Measurements from ENCODE around the gene MEF2A.

Gene MEF2A

DNA sequence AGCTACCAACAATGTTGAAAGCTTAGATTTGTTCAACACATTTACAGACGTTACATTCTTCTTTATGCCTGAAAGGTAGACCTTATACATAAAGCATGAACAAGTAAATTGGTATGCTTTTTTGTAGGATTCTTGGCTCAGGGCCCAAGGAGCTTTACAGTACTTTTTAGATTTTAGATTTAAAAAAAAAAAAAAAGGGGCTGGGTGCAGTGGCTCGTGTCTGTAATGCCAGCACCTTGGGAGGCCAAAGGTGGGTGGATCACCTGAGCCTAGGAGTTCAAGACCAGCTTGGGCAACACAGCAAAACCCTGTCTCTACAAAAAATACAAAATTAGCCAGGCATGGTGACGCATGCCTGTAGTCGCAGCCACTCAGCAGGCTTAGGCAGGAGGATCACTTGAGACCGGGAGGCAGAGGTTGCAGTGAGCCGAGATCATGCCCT lies 39.7 kb downstream of the MEF2A start (continued):
- no peak for TF ChIP-seq SNAI2 (CRISPR knock-in tag; IDR thresholded peaks at IDR 0.05)
- no peak for TF ChIP-seq BACH2 (CRISPR knock-in tag; IDR thresholded peaks at IDR 0.05; ENCODE audit: borderline replicate concordance)
- TF ChIP-seq ISL1 (CRISPR knock-in tag; IDR thresholded peaks at IDR 0.05): no peak
- TF ChIP-seq ARNTL (CRISPR knock-in tag; IDR thresholded peaks at IDR 0.05; ENCODE audit: borderline replicate concordance, low read depth): no peak
- no peak for TF ChIP-seq CSRNP3 (CRISPR knock-in tag; IDR thresholded peaks at IDR 0.05)
- no peak for TF ChIP-seq ZC3H10 (CRISPR knock-in tag; IDR thresholded peaks at IDR 0.05)
- TF ChIP-seq ESRRG (CRISPR knock-in tag; IDR thresholded peaks at IDR 0.05): no peak
- TF ChIP-seq ZNF70 (CRISPR knock-in tag; IDR thresholded peaks at IDR 0.05): no peak

DNA sequence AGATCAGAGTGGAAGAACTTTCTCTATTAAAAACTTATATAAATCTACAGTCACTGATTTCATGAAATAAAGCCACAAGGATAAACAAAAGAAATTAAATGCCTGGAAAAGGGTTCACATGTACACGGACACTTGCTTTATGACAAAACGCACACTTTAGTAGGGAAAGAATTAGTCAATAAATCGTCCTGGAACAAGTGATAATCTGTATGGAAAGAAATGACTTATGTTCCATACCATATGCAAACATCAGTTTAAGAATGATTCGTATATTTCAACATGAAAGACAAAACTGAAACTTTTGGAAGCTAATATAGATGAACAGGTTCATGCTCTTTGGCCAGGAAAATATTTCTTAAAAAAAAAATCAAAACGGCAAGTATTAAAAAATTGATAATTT lies 40.2 kb downstream of the MEF2A start:
- no peak for ATAC-seq
- TF ChIP-seq ESRRG (CRISPR knock-in tag; IDR thresholded peaks at IDR 0.05) (no peak), CSDC2 (CRISPR knock-in tag; IDR thresholded peaks at IDR 0.05) (no peak)
- TF ChIP-seq, protein P1, sequence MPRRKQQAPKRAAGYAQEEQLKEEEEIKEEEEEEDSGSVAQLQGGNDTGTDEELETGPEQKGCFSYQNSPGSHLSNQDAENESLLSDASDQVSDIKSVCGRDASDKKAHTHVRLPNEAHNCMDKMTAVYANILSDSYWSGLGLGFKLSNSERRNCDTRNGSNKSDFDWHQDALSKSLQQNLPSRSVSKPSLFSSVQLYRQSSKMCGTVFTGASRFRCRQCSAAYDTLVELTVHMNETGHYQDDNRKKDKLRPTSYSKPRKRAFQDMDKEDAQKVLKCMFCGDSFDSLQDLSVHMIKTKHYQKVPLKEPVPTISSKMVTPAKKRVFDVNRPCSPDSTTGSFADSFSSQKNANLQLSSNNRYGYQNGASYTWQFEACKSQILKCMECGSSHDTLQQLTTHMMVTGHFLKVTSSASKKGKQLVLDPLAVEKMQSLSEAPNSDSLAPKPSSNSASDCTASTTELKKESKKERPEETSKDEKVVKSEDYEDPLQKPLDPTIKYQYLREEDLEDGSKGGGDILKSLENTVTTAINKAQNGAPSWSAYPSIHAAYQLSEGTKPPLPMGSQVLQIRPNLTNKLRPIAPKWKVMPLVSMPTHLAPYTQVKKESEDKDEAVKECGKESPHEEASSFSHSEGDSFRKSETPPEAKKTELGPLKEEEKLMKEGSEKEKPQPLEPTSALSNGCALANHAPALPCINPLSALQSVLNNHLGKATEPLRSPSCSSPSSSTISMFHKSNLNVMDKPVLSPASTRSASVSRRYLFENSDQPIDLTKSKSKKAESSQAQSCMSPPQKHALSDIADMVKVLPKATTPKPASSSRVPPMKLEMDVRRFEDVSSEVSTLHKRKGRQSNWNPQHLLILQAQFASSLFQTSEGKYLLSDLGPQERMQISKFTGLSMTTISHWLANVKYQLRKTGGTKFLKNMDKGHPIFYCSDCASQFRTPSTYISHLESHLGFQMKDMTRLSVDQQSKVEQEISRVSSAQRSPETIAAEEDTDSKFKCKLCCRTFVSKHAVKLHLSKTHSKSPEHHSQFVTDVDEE (CRISPR knock-in tag; IDR thresholded peaks at IDR 0.05): no peak

DNA sequence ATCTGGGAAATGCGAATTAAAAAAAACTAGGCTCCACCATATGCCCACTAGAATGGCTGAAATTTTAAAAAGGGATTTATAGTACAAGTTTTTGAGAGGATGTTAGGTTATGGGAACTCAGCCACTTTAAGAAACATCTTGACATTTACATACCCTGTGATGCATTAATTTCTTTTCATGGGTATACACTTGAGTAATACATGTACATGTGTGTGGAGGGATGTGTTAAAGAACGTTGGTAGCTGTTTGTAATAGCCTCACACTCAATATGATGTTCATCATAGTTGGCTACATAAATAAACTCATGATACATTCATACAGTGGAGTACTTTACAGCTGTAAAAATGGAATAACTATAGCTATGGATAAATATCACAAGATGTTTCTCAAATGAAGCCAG lies 40.9 kb downstream of the MEF2A start:
- TF ChIP-seq CREB5 (CRISPR knock-in tag; IDR thresholded peaks at IDR 0.05; ENCODE audit: low read depth) (no peak), ZFP30 (CRISPR knock-in tag; IDR thresholded peaks at IDR 0.05) (no peak), ZC3H10 (CRISPR knock-in tag; IDR thresholded peaks at IDR 0.05) (no peak), ZFP3 (CRISPR knock-in tag; IDR thresholded peaks at IDR 0.05) (no peak), ISL1 (CRISPR knock-in tag; IDR thresholded peaks at IDR 0.05) (no peak), ZNF8 (CRISPR knock-in tag; IDR thresholded peaks at IDR 0.05) (no peak), OSR1 (CRISPR knock-in tag; IDR thresholded peaks at IDR 0.05) (no peak)
- TF ChIP-seq, protein P2, sequence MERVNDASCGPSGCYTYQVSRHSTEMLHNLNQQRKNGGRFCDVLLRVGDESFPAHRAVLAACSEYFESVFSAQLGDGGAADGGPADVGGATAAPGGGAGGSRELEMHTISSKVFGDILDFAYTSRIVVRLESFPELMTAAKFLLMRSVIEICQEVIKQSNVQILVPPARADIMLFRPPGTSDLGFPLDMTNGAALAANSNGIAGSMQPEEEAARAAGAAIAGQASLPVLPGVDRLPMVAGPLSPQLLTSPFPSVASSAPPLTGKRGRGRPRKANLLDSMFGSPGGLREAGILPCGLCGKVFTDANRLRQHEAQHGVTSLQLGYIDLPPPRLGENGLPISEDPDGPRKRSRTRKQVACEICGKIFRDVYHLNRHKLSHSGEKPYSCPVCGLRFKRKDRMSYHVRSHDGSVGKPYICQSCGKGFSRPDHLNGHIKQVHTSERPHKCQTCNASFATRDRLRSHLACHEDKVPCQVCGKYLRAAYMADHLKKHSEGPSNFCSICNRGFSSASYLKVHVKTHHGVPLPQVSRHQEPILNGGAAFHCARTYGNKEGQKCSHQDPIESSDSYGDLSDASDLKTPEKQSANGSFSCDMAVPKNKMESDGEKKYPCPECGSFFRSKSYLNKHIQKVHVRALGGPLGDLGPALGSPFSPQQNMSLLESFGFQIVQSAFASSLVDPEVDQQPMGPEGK (CRISPR knock-in tag; IDR thresholded peaks at IDR 0.05; ENCODE audit: borderline replicate concordance): no peak

GRCh38 chr15:99613481-99613880 lies 47.7 kb downstream of the MEF2A start:
- ATAC-seq: no peak
- TF ChIP-seq ZC3H10 (CRISPR knock-in tag; IDR thresholded peaks at IDR 0.05): no peak
- no peak for TF ChIP-seq OSR1 (CRISPR knock-in tag; IDR thresholded peaks at IDR 0.05)
- no peak for TF ChIP-seq CREB5 (CRISPR knock-in tag; IDR thresholded peaks at IDR 0.05; ENCODE audit: low read depth)
- no peak for TF ChIP-seq ZNF70 (CRISPR knock-in tag; IDR thresholded peaks at IDR 0.05)
- TF ChIP-seq TCF4 (CRISPR knock-in tag; IDR thresholded peaks at IDR 0.05; ENCODE audit: borderline replicate concordance): no peak

More for the DNA sequence above, 40.9 kb downstream of the MEF2A start:
- ATAC-seq: no peak
